Activated CD4-positive, alpha-beta memory T cell treated with anti-CD3 and anti-CD28 coated beads for 36 hours (primary cell): ENCODE data around the gene ADRA2B. TPM values are rescaled to one million over a fixed set of nuclear protein-coding genes. Genes with fewer than 3 reads are reported as not detected.

ENCODE experiments used
- CTCF ChIA-PET: fragments of 350-600 bp; sonication (Branson Sonifier 250); formaldehyde crosslinking; loops from one replicate; lab custom pipeline; 2021; ENCODE audit warnings: antibody characterized with exemption, inconsistent platforms; lab: Charles Lee
- POLR2A ChIA-PET: fragments of 350-600 bp; sonication (Branson Sonifier 250); formaldehyde crosslinking; loops from one replicate; lab custom pipeline; 2021; ENCODE audit warnings: antibody characterized with exemption; lab: Charles Lee
- DNase-seq: peaks from one replicate; pipeline ENCODE4 v3.0.0-alpha.2; 2020
- H3K27ac Mint-ChIP-seq: one replicate; pipeline ENCODE4 v1.8.0; 2021; ENCODE audit warnings: mixed read lengths
- H3K27me3 Mint-ChIP-seq: one replicate; pipeline ENCODE4 v1.8.0; 2021; ENCODE audit warnings: mixed read lengths
- H3K36me3 Mint-ChIP-seq: one replicate; pipeline ENCODE4 v1.8.0; 2021; ENCODE audit warnings: mixed read lengths
- H3K4me1 Mint-ChIP-seq: one replicate; pipeline ENCODE4 v1.8.0; 2021; ENCODE audit warnings: low read depth, mixed read lengths
- H3K4me3 Mint-ChIP-seq: one replicate; pipeline ENCODE4 v1.8.0; 2021; ENCODE audit warnings: mild to moderate bottlenecking, mixed read lengths
- H3K9me3 Mint-ChIP-seq: one replicate; pipeline ENCODE4 v1.8.0; 2021; ENCODE audit warnings: mixed read lengths
- intact Hi-C: fragments of 100-400 bp; cut with micrococcal nuclease; formaldehyde crosslinking; loops from one replicate; pipeline ENCODE4 v1.15.1; 2023
- total RNA-seq, 2 experiments: library from RNA; stranded (reverse); gene quantifications; one replicate each; pipeline ENCODE4 v1.2.3, GENCODE V29; 2021

Gene ADRA2B
- total RNA-seq, 2 experiments from 2014 or later, result 0.21 to 0.36 TPM

DNA sequence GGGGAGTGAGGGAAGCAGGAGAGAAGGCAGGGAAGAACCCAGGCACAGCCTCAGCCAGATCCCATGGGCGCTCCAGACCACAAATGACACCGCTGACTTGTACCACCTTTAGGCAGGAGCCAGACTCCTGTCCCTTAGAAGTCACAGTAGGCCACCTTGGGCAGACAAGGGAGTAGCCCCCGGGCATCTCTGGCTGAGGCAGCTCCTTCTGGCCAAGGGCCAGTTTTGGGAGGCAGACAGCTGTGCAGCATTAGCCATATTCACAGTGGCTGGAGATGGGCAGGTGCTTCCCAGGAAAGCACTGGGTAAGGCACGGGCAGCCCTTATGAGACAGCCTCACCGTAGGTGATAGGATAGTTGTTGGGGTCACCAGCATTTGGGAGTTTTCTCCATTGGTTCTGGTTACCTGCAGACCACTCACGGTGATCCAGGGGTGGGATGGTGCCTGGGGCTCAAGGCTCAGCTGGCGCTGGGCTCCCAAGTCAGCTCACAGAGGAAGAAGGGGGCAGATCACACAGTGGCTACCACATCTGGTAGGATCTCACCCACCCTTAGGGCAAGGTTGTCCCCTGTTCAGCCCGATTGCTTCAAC lies 19.9 kb upstream of the ADRA2B start:
- ChIA-PET POLR2A (interaction anchor here (1.1 to 5.1 kb wide), 2 partner anchors 28 to 38 kb away, joined by 3 to 27 read pairs; no protein-coding TSS in a partner anchor), CTCF (interaction anchor here (0.9 to 13.8 kb wide), 5 partner anchors 19 to 131 kb away, joined by 3 to 474 read pairs (median 22); partner anchors contain the start of gene ADRA2B)
- Mint-ChIP-seq H3K9me3 (no peaks in the 10 kb centered on the region), H3K4me3 (no peak overlapping the region), H3K27ac (no peak overlapping the region), H3K36me3 (no peaks in the 10 kb centered on the region), H3K4me1 (peaks cover 21% of the 10 kb centered on the region), H3K27me3 (no peaks in the 10 kb centered on the region)
- DNase-seq, result no peak
- intact Hi-C loops, result no loop called here

DNA sequence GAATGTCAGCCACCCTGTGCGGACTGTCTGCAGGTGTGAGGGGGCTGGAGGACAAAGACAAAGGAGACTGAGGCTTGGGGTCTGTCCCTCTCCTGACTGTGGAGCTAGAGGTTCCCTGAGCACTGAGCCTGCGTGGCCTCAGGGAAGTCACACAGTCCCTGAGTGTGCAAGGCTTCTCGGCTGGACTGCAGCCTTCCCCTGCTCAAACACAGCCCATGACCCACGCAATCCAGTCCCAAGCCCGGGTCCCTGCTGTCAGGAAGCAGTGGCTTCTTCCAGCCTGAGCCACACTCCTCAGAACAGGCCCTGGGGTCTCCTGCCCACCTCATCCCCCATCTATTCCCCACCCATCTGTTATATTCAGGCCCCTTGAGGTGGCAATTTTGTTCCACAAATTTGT lies 19.2 kb upstream of the ADRA2B start:
- ChIA-PET CTCF (interaction anchor here (1.0 to 13.8 kb wide), 4 partner anchors 19 to 39 kb away, joined by 3 to 474 read pairs (median 6); no protein-coding TSS in a partner anchor), POLR2A (interaction anchor here (1.1 kb wide), 1 partner anchor 39 kb away, joined by 3 read pairs; no protein-coding TSS in a partner anchor)
- H3K27ac Mint-ChIP-seq, result no peak overlapping the region
- H3K27me3 Mint-ChIP-seq, result no peaks in the 10 kb centered on the region
- H3K36me3 Mint-ChIP-seq, result no peaks in the 10 kb centered on the region
- no peaks in the 10 kb centered on the region for H3K9me3 Mint-ChIP-seq
- no peak overlapping the region for H3K4me3 Mint-ChIP-seq
- DNase-seq, result no peak
- intact Hi-C loops, result no loop called here
- H3K4me1 Mint-ChIP-seq, result peaks cover 23% of the 10 kb centered on the region

DNA sequence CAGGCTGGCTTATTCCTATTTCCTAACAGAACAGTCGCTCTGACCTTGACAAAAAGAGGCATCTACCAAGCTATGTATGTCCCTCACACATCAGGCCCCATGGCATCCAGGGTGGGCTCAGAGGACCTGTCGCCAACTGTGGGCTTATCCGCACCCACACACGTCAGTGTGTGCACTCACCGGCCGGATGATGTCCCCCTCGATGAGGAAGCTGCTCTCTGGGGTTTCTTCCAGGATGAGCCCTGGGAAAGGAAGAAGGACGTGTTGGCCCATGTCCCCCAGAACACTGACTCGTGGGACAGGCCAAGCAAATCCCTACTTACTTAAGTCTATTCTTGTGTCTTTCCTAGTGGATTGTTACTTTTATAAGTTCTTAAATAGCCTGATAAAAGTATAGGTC lies 18.8 kb upstream of the ADRA2B start:
- Mint-ChIP-seq H3K4me3 (no peak overlapping the region), H3K27ac (no peak overlapping the region), H3K9me3 (no peaks in the 10 kb centered on the region), H3K27me3 (no peaks in the 10 kb centered on the region), H3K4me1 (peaks cover 28% of the 10 kb centered on the region), H3K36me3 (no peaks in the 10 kb centered on the region)
- intact Hi-C loops, result no loop called here
- ChIA-PET CTCF (interaction anchor here (1.0 to 1.2 kb wide), 3 partner anchors 18 to 39 kb away, joined by 3 to 8 read pairs (median 3); no protein-coding TSS in a partner anchor), POLR2A (interaction anchor here (1.1 kb wide), 1 partner anchor 39 kb away, joined by 3 read pairs; no protein-coding TSS in a partner anchor)
- DNase-seq, result no peak

DNA sequence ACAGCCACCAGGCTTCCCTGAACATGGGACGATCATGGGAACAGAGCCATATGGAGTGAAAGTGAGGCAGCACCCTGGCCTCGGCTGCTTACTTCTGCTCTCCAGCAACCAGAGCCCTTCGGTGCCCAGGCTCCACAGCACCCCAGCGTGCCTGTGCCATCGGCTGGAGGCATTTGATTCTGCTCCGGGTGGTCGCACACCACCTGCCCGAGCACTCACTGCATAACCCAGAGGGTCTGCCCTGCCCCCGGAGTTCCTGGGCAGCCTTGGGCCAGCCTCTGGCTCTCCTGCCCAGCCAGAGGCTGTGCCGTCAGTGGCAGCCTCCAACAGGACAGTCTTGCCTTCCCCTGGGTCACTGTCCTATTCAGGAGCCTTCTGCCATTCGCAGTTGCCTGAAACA lies 18.1 kb upstream of the ADRA2B start:
- intact Hi-C loops, result no loop called here
- H3K27ac Mint-ChIP-seq, result no peak overlapping the region
- peaks cover 2% of the 10 kb centered on the region for H3K36me3 Mint-ChIP-seq
- H3K27me3 Mint-ChIP-seq, result no peaks in the 10 kb centered on the region
- DNase-seq, result no peak
- POLR2A ChIA-PET, result interaction anchor here (1.6 kb wide), 1 partner anchor 8 kb away, joined by 6 read pairs; no protein-coding TSS in a partner anchor
- CTCF ChIA-PET, result interaction anchor here (1.0 to 1.2 kb wide), 2 partner anchors 17 to 40 kb away, joined by 3 to 8 read pairs; no protein-coding TSS in a partner anchor
- H3K9me3 Mint-ChIP-seq, result no peaks in the 10 kb centered on the region
- peaks cover 28% of the 10 kb centered on the region for H3K4me1 Mint-ChIP-seq
- H3K4me3 Mint-ChIP-seq, result no peak overlapping the region

DNA sequence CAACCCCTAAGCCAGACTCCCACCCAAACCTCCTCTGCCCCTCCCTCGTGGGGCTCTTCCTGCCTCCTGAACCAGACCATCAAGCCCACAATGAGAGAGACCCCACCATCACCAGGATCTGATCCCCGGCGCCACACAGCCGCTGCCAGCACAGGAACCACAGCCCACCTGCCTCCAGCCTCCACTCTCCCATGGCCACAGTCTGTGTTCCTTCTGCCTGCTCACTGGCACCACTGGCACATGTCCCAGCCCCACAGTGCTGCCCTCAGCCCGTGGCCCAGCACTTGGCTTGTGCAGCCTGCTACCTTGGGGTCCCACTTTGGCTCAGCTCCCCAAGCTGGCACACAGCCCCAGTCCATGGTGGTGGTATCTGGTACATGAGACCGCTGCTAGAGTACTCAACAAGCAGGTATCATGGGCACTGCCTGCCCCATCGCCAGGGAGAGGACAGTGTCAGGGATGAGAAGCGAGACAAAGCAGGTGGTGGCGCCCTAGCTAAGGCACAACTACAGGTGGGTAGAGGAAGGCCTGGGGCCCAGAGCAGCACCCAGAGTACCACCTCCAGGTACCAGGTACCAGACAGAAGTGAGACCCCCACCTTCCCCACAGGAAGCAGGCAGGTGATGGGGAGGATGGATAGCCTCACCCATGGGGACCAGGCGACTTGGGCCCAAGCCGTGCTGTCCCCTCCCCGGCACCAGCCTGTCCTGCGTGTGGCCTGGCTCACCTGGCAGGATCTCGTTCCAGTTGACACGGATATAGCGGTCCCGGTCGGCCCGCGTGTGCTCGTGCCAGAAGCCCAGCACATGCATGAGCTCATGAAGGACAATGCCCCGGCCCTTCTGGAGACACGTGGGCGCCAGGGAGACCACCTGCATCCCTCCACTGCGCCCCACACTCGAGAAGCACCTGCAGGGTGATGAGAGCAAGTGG lies 15.7 kb upstream of the ADRA2B start:
- POLR2A ChIA-PET, result interaction anchor here (1.2 to 2.4 kb wide), 2 partner anchors 10 to 13 kb away, joined by 3 to 10 read pairs; partner anchors contain the start of gene DUSP2
- Mint-ChIP-seq H3K4me3 (peak overlapping the region; percentile 30), H3K9me3 (no peaks in the 10 kb centered on the region), H3K4me1 (peaks cover 20% of the 10 kb centered on the region), H3K27ac (peak overlapping the region; percentile 79), H3K27me3 (no peaks in the 10 kb centered on the region), H3K36me3 (peaks cover 8% of the 10 kb centered on the region)
- intact Hi-C loops, result loop anchor here (2.0 kb wide), 1 partner anchor 13 kb away; the partner anchor contains the start of gene DUSP2
- CTCF ChIA-PET, result interaction anchor here (1.0 to 4.6 kb wide), 6 partner anchors 10 to 109 kb away, joined by 3 to 43 read pairs (median 5); partner anchors contain the start of gene ADRA2B
- DNase-seq, result no peak

DNA sequence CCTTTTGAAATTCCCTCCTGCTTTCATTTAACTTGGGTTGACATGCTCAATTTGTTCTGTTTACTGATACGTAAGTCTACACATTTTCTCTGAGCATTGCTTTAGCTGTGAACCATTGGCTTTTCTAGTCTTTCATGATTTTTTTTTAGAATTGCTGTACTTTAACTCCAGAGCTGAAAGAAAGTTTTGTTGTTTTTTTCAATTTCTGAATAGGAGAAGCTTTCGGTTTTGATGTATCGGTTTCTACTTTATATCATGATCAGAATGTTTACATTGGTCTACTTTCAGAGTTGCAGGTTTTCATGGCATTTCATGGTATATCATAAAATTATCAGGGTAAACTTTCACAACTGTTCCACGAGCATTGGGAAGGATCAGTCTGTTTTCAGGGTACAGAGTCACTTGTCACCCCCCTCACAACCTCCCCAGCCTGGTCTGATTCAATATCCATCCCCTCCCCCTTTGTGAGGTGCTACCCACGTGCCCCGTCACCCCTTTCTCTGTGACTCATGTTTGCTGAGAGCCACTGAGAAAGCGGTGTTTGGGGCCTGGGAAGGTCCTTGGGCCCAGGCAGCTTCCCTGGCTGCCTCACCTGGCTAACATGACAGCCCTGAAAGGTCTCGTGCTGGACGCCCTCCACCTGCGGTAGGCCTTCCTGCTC lies 14.9 kb upstream of the ADRA2B start:
- Mint-ChIP-seq H3K27me3 (no peaks in the 10 kb centered on the region), H3K4me3 (peak overlapping the region; percentile 30), H3K27ac (peak overlapping the region; percentile 79), H3K9me3 (no peaks in the 10 kb centered on the region), H3K36me3 (peaks cover 12% of the 10 kb centered on the region), H3K4me1 (peaks cover 20% of the 10 kb centered on the region)
- peak; percentile 78 for DNase-seq
- POLR2A ChIA-PET, result interaction anchor here (1.0 to 2.4 kb wide), 3 partner anchors 11 to 14 kb away, joined by 3 to 10 read pairs (median 4); partner anchors contain the start of gene DUSP2
- intact Hi-C loops, result loop anchor here (2.0 kb wide), 1 partner anchor 14 kb away; the partner anchor contains the start of gene DUSP2
- CTCF ChIA-PET, result interaction anchor here (0.7 to 4.6 kb wide), 7 partner anchors 8 to 109 kb away, joined by 3 to 43 read pairs (median 4); no protein-coding TSS in a partner anchor

DNA sequence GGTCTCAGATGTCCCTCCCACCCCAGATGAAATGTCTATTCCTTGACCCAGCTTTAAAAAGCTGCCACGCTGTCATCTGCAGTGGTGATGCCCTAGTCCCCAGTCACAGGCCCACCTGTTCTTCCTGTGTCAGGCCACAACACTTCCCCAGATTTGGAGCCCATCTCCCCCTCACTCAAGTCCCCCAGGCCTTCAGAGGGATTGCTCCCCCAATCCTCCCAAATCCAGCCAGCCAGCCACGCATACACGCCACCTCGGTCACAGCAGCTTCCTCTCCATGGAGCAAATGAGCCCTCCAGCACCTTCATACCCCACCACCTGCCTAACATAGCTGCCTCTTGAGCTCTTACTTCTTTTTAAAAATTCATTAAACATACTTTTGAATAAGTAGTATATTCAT lies 14.1 kb upstream of the ADRA2B start:
- intact Hi-C loops, result loop anchor here (2.0 kb wide), 1 partner anchor 14 kb away; the partner anchor contains the start of gene DUSP2
- ChIA-PET POLR2A (interaction anchor here (1.0 to 2.4 kb wide), 4 partner anchors 12 to 27 kb away, joined by 3 to 10 read pairs (median 4); partner anchors contain the start of gene DUSP2), CTCF (interaction anchor here (0.7 to 4.6 kb wide), 6 partner anchors 9 to 108 kb away, joined by 3 to 43 read pairs (median 5); no protein-coding TSS in a partner anchor)
- peaks cover 20% of the 10 kb centered on the region for H3K4me1 Mint-ChIP-seq
- H3K9me3 Mint-ChIP-seq, result no peaks in the 10 kb centered on the region
- H3K27me3 Mint-ChIP-seq, result no peaks in the 10 kb centered on the region
- H3K27ac Mint-ChIP-seq, result peak overlapping the region; percentile 45
- no peak overlapping the region for H3K4me3 Mint-ChIP-seq
- peaks cover 17% of the 10 kb centered on the region for H3K36me3 Mint-ChIP-seq
- no peak for DNase-seq

DNA sequence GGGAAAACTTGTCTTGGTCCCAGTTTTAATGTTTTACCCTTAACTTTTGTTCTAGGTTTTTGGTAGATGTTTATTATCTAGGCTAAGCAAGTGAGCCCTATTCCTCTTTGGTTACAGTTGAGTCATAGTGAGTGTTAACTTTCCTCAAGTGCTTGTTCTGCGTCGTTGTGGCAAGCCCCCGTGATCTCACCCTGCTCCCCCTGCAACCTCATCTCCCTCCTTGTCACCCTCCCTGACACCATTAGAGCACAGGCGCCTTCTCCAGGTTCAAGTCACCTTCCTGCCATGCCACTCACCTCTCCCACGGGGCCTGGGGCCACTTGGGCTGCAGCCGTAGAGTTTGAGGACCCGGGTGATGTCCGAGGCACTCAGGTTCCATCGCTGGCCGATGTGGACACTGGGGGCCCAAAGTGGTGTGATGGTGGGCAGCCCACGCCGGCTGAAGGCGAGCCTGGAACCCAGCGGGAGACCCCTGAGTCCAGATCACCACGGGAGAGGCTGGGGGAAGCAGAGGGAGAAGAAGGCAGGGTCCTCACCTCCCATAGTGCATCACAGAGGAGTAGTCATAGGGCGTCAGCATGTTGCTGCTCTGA lies 13.3 kb upstream of the ADRA2B start:
- POLR2A ChIA-PET, result interaction anchor here (1.1 to 2.4 kb wide), 2 partner anchors 13 to 28 kb away, joined by 4 to 10 read pairs; no protein-coding TSS in a partner anchor
- Mint-ChIP-seq H3K4me3 (no peak overlapping the region), H3K36me3 (peaks cover 19% of the 10 kb centered on the region), H3K27me3 (no peaks in the 10 kb centered on the region), H3K4me1 (peaks cover 20% of the 10 kb centered on the region), H3K9me3 (no peaks in the 10 kb centered on the region), H3K27ac (no peak overlapping the region)
- no peak for DNase-seq
- CTCF ChIA-PET, result interaction anchor here (1.9 to 4.6 kb wide), 2 partner anchors 12 to 45 kb away, joined by 14 to 43 read pairs; no protein-coding TSS in a partner anchor
- intact Hi-C loops, result loop anchor here (2.0 kb wide), 1 partner anchor 15 kb away; the partner anchor contains the start of gene DUSP2

DNA sequence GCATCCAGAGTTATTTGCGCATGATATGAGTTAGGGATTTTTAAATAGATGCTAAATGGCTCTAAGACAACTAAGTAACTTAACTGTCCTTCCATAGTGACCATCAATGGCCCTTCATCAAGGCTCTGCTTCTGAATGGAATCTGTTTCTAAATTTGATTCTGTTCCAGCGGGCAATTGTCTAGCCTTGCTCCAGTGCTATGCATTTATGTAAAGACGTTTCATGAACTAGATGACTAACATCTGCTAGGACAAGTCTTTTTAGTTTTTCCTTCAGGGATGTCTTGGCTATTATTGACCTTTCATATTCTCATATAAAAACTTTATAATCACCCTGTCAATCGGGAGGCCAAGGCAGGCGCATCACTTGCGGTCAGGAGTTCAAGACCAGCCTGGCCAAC lies 12.1 kb upstream of the ADRA2B start:
- peaks cover 19% of the 10 kb centered on the region for H3K36me3 Mint-ChIP-seq
- peaks cover 20% of the 10 kb centered on the region for H3K4me1 Mint-ChIP-seq
- ChIA-PET CTCF (no interaction called here), POLR2A (no interaction called here)
- no peaks in the 10 kb centered on the region for H3K9me3 Mint-ChIP-seq
- H3K27me3 Mint-ChIP-seq, result no peaks in the 10 kb centered on the region
- no peak overlapping the region for H3K27ac Mint-ChIP-seq
- no peak for DNase-seq
- intact Hi-C loops, result no loop called here
- no peak overlapping the region for H3K4me3 Mint-ChIP-seq

DNA sequence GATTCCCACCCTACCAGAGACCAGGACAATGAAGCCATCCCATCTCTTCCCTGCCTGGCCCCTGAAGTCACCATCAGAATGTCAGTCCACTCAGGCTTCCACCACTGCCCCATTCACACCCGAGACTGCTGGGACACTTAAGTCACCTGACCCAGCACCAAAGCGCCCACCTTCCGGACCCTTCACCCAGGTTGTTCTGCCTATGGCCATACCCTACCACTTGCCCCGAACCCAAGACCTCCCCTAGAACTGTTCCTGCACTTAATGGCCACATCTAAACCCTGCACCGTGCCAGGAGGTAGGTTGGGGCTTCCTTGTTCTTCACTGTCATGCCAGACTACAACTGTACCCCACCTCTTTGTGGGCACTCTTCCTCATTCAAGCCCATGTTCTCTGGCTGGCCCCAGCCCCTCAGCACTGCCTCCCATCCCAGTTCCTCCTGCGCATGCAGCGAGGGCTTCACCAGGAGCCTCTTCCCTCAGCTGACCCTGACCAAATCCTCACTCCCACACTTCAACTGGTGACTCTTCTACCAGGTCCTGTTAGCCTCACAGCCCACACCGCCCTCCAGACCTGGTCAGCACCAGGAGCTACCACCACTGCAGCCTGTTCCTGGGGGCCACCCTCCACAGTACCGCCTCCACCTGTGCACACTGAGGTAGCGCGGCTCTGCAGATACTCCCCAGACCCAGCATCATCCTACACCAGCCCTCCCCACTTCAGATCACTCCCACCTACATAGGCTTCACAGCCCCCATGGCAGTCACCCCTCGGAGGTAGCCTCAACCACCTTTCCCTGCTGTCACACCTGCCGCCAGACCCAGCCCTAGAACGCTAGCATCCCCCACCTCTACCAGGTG lies 8.3 kb upstream of the ADRA2B start:
- no peaks in the 10 kb centered on the region for H3K4me1 Mint-ChIP-seq
- no peaks in the 10 kb centered on the region for H3K9me3 Mint-ChIP-seq
- H3K27ac Mint-ChIP-seq, result no peak overlapping the region
- peaks cover 22% of the 10 kb centered on the region for H3K27me3 Mint-ChIP-seq
- no peak overlapping the region for H3K4me3 Mint-ChIP-seq
- ChIA-PET POLR2A (no interaction called here), CTCF (no interaction called here)
- no peak for DNase-seq
- H3K36me3 Mint-ChIP-seq, result peaks cover 19% of the 10 kb centered on the region
- intact Hi-C loops, result no loop called here
